ENCODE data around the gene NACC2.

The NACC2 gene

GRCh38 chr9:136129176-136129575 lies 34.1 kb upstream of the NACC2 start:
- H3K27ac ChIP-seq, result no peak overlapping the region
- DNase-seq (ENCODE audit: low read depth, low spot score), result no peak

- no peak overlapping the region for H3K27ac ChIP-seq
- DNase-seq (ENCODE audit: low read depth, low spot score), result no peak
Observed at GRCh38 chr9:136128436-136128835, 33.3 kb upstream of the NACC2 start.

- no peak for DNase-seq (ENCODE audit: low read depth, low spot score)
- no peak overlapping the region for H3K27ac ChIP-seq
Observed at GRCh38 chr9:136127313-136127712, 32.2 kb upstream of the NACC2 start.

GRCh38 chr9:136124976-136125692 lies 30.0 kb upstream of the NACC2 start:
- no peak for DNase-seq (ENCODE audit: low read depth, low spot score)

GRCh38 chr9:136122425-136123383 lies 27.6 kb upstream of the NACC2 start:
- DNase-seq (ENCODE audit: low read depth, low spot score), result no peak

More at GRCh38 chr9:136124976-136125692, 30.0 kb upstream of the NACC2 start:
- H3K27ac ChIP-seq, result no peak overlapping the region

GRCh38 chr9:136121801-136122200 lies 26.7 kb upstream of the NACC2 start:
- no peak overlapping the region for H3K27ac ChIP-seq

More at GRCh38 chr9:136122425-136123383, 27.6 kb upstream of the NACC2 start:
- H3K27ac ChIP-seq, result no peak overlapping the region

GRCh38 chr9:136120438-136120844 lies 25.4 kb upstream of the NACC2 start:
- H3K27ac ChIP-seq, result no peak overlapping the region
- no peak for DNase-seq (ENCODE audit: low read depth, low spot score)

More at GRCh38 chr9:136121801-136122200, 26.7 kb upstream of the NACC2 start:
- DNase-seq (ENCODE audit: low read depth, low spot score), result no peak

- DNase-seq (ENCODE audit: low read depth, low spot score), result no peak
Observed at GRCh38 chr9:136119883-136120393, 24.8 kb upstream of the NACC2 start.

GRCh38 chr9:136119061-136119882 lies 24.2 kb upstream of the NACC2 start:
- no peak for DNase-seq (ENCODE audit: low read depth, low spot score)
- peak overlapping the region; percentile 86 for H3K27ac ChIP-seq

More at GRCh38 chr9:136119883-136120393, 24.8 kb upstream of the NACC2 start:
- H3K27ac ChIP-seq, result peak overlapping the region; percentile 86

- peak; percentile 83 for DNase-seq (ENCODE audit: low read depth, low spot score)
Observed at GRCh38 chr9:136118320-136119060, 23.4 kb upstream of the NACC2 start, which contains the start of gene TMEM250. TMEM250 (minus strand) TSS chr9:136118875; CDS start chr9:136116900, 1,975 bp downstream.

GRCh38 chr9:136117916-136118319 lies 22.8 kb upstream of the NACC2 start:
- no peak for DNase-seq (ENCODE audit: low read depth, low spot score)
- H3K27ac ChIP-seq, result peak overlapping the region; percentile 86

More at GRCh38 chr9:136118320-136119060, 23.4 kb upstream of the NACC2 start, which contains the start of gene TMEM250:
- H3K27ac ChIP-seq, result peak within 1 kb of the TSS; percentile 86

- H3K27ac ChIP-seq, result peak overlapping the region; percentile 86
Observed at GRCh38 chr9:136117291-136117915, 22.3 kb upstream of the NACC2 start.

GRCh38 chr9:136116360-136117098 lies 21.4 kb upstream of the NACC2 start:
- no peak for DNase-seq (ENCODE audit: low read depth, low spot score)
- no peak overlapping the region for H3K27ac ChIP-seq

More at GRCh38 chr9:136117291-136117915, 22.3 kb upstream of the NACC2 start:
- no peak for DNase-seq (ENCODE audit: low read depth, low spot score)

GRCh38 chr9:136115641-136116359 lies 20.7 kb upstream of the NACC2 start:
- no peak for DNase-seq (ENCODE audit: low read depth, low spot score)
- H3K27ac ChIP-seq, result no peak overlapping the region

GRCh38 chr9:136115206-136115605 lies 20.1 kb upstream of the NACC2 start:
- DNase-seq (ENCODE audit: low read depth, low spot score), result no peak
- H3K27ac ChIP-seq, result no peak overlapping the region

GRCh38 chr9:136114610-136115009 lies 19.5 kb upstream of the NACC2 start:
- no peak overlapping the region for H3K27ac ChIP-seq
- DNase-seq (ENCODE audit: low read depth, low spot score), result no peak

- DNase-seq (ENCODE audit: low read depth, low spot score), result no peak
- no peak overlapping the region for H3K27ac ChIP-seq
Observed at GRCh38 chr9:136112541-136112940, 17.5 kb upstream of the NACC2 start.

All from epithelial cell of prostate (primary cell).